ENCODE measurements around the gene CEP112.

DNA sequence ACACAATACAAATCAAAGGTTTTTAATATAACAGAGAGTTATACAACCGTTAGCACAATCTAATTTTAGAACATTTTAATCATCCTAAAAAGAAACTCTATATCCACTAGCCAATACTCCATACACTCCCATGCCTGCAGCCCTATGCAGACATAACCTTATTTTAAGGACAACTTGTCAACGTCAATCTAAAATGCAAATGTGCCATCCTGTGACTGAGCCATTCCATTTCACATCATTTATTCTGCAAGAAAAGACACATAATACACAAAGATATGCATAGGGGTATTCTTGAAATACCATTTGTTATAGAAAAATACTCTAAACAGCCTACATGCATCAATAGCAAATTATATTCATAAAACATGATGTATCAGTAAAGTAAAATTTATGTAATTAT is 106.7 kb downstream of the CEP112 start:
- TF ChIP-seq, protein P1, sequence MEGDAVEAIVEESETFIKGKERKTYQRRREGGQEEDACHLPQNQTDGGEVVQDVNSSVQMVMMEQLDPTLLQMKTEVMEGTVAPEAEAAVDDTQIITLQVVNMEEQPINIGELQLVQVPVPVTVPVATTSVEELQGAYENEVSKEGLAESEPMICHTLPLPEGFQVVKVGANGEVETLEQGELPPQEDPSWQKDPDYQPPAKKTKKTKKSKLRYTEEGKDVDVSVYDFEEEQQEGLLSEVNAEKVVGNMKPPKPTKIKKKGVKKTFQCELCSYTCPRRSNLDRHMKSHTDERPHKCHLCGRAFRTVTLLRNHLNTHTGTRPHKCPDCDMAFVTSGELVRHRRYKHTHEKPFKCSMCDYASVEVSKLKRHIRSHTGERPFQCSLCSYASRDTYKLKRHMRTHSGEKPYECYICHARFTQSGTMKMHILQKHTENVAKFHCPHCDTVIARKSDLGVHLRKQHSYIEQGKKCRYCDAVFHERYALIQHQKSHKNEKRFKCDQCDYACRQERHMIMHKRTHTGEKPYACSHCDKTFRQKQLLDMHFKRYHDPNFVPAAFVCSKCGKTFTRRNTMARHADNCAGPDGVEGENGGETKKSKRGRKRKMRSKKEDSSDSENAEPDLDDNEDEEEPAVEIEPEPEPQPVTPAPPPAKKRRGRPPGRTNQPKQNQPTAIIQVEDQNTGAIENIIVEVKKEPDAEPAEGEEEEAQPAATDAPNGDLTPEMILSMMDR (IDR thresholded peaks at IDR 0.05; ENCODE audit: low read length) = no peak
- no peak for TF ChIP-seq EZH2 (optimal IDR thresholded peaks at IDR 0.05; ENCODE audit: low read depth, low read length)

Measured in MM.1S (cell line).